Measurements from ENCODE around the gene NCAM2. TPM values are rescaled to one million over a fixed set of nuclear protein-coding genes. Genes with fewer than 3 reads are reported as not detected.
"Not testable (repeated sequence)": the region's sequence is repeated elsewhere in the genome, so short reads cannot be mapped to it uniquely, and the experiment has no call there.

The NCAM2 gene
- total RNA-seq, 1 experiment from 2014 or later, result 2.4 TPM

GRCh38 chr21:21148009-21148408 is 149.8 kb downstream of the NCAM2 start:
- no peak overlapping the region for H3K4me3 ChIP-seq (ENCODE audit: low read length)
- DNase-seq (no peak), ATAC-seq (no peak)
- H3K9me2 ChIP-seq (replicated peaks; ENCODE audit: low read length), result no peaks in the 10 kb centered on the region
- H3K4me2 ChIP-seq (ENCODE audit: low read length), result no peak overlapping the region
- ChIA-PET POLR2A (ENCODE audit: unreplicated experiment) (no interaction called here), CTCF (no interaction called here)
- H3F3A ChIP-seq (ENCODE audit: low read length, unreplicated experiment), result no peaks in the 10 kb centered on the region
- no peaks in the 10 kb centered on the region for H3K27me3 ChIP-seq (ENCODE audit: low read length)
- H3K79me2 ChIP-seq (ENCODE audit: low read length), result no peaks in the 10 kb centered on the region
- intact Hi-C loops (cut with micrococcal nuclease), result no loop called here
- no peak overlapping the region for H3K9ac ChIP-seq (ENCODE audit: low read length)
- H3K9me3 ChIP-seq (ENCODE audit: low read length), result no peaks in the 10 kb centered on the region
- H4K20me1 ChIP-seq (ENCODE audit: low read length), result no peaks in the 10 kb centered on the region
- no TSS peak for BruUV-seq (replicated peaks)
- H3K27ac ChIP-seq (ENCODE audit: low read length), result no peak overlapping the region
- H3K36me3 ChIP-seq (ENCODE audit: low read depth, low read length), result no peaks in the 10 kb centered on the region
- TF ChIP-seq CTCF (conservative IDR thresholded peaks at IDR 0.05; ENCODE audit: low read depth, low read length), result no peak
- no peak for TF ChIP-seq EZH2phosphoT487 (IDR thresholded peaks at IDR 0.05; ENCODE audit: borderline replicate concordance, low read length)
- TF ChIP-seq EZH2 (IDR thresholded peaks at IDR 0.05; ENCODE audit: low read length, unreplicated experiment), result no peak
- H2AFZ ChIP-seq (ENCODE audit: low read length), result no peak overlapping the region
- H3K4me1 ChIP-seq (ENCODE audit: insufficient read depth, low read length), result no peaks in the 10 kb centered on the region

GRCh38 chr21:21148514-21148913 is 150.3 kb downstream of the NCAM2 start:
- no peaks in the 10 kb centered on the region for H3F3A ChIP-seq (ENCODE audit: low read length, unreplicated experiment)
- H3K36me3 ChIP-seq (ENCODE audit: low read depth, low read length), result no peaks in the 10 kb centered on the region
- no peak for ATAC-seq
- H3K4me3 ChIP-seq (ENCODE audit: low read length), result no peak overlapping the region
- no peaks in the 10 kb centered on the region for H3K79me2 ChIP-seq (ENCODE audit: low read length)
- no peak overlapping the region for H2AFZ ChIP-seq (ENCODE audit: low read length)
- DNase-seq, result no peak
- H3K9ac ChIP-seq (ENCODE audit: low read length), result no peak overlapping the region
- H3K9me2 ChIP-seq (replicated peaks; ENCODE audit: low read length), result no peaks in the 10 kb centered on the region
- H3K4me2 ChIP-seq (ENCODE audit: low read length), result no peak overlapping the region
- H3K4me1 ChIP-seq (ENCODE audit: insufficient read depth, low read length), result no peaks in the 10 kb centered on the region
- CTCF ChIA-PET, result no interaction called here
- TF ChIP-seq CTCF (conservative IDR thresholded peaks at IDR 0.05; ENCODE audit: low read depth, low read length), result no peak
- no peak for TF ChIP-seq EZH2phosphoT487 (IDR thresholded peaks at IDR 0.05; ENCODE audit: borderline replicate concordance, low read length)
- TF ChIP-seq EZH2 (IDR thresholded peaks at IDR 0.05; ENCODE audit: low read length, unreplicated experiment), result no peak
- no peaks in the 10 kb centered on the region for H3K9me3 ChIP-seq (ENCODE audit: low read length)
- no peaks in the 10 kb centered on the region for H4K20me1 ChIP-seq (ENCODE audit: low read length)
- no TSS peak for BruUV-seq (replicated peaks)
- no peak overlapping the region for H3K27ac ChIP-seq (ENCODE audit: low read length)
- intact Hi-C loops (cut with micrococcal nuclease), result no loop called here
- POLR2A ChIA-PET (ENCODE audit: unreplicated experiment), result no interaction called here
- no peaks in the 10 kb centered on the region for H3K27me3 ChIP-seq (ENCODE audit: low read length)

- H3K9me2 ChIP-seq (replicated peaks; ENCODE audit: low read length); H3K9me3 ChIP-seq (ENCODE audit: low read length); H3K27ac ChIP-seq (ENCODE audit: low read length); H3K36me3 ChIP-seq (ENCODE audit: low read depth, low read length); ATAC-seq; H3K4me2 ChIP-seq (ENCODE audit: low read length); BruUV-seq (replicated peaks); H3K4me1 ChIP-seq (ENCODE audit: insufficient read depth, low read length); POLR2A ChIA-PET (ENCODE audit: unreplicated experiment); H3K79me2 ChIP-seq (ENCODE audit: low read length); intact Hi-C loops (cut with micrococcal nuclease); H3K27me3 ChIP-seq (ENCODE audit: low read length); H3F3A ChIP-seq (ENCODE audit: low read length, unreplicated experiment); H4K20me1 ChIP-seq (ENCODE audit: low read length); H3K4me3 ChIP-seq (ENCODE audit: low read length); H2AFZ ChIP-seq (ENCODE audit: low read length); H3K9ac ChIP-seq (ENCODE audit: low read length); DNase-seq; CTCF ChIA-PET: not testable (repeated sequence)
These were observed 151.2 kb downstream of the NCAM2 start for GRCh38 chr21:21149445-21149844.

All from PC-3 (cell line).